Skin of body (tissue), 2 donors: Measurements from ENCODE around the gene CHST9. TPM values are rescaled to one million over a fixed set of nuclear protein-coding genes. Genes with fewer than 3 reads are reported as not detected.
"Not testable (repeated sequence)": the region's sequence is repeated elsewhere in the genome, so short reads cannot be mapped to it uniquely, and the experiment has no call there.

Experiments used
- DNase-seq: peaks from one replicate; lab custom pipeline; 2025; lab: John Stamatoyannopoulos, UW
- total RNA-seq: library from RNA; depleted of rRNA; stranded (reverse); fragments of >200 nt; gene quantifications from one replicate; pipeline ENCODE4 v1.2.3, GENCODE V29; 2014

CHST9 gene
- total RNA-seq, 1 donor from 2014 or later = 0.39 TPM

- no peak for DNase-seq
Measured at GRCh38 chr18:26940744-26941398, 244.2 kb downstream of the CHST9 start.

- DNase-seq = no peak
Measured at GRCh38 chr18:26931659-26932058, 253.4 kb downstream of the CHST9 start.

GRCh38 chr18:26930630-26931029 is 254.5 kb downstream of the CHST9 start:
- DNase-seq = no peak

- DNase-seq = no peak
Measured at GRCh38 chr18:26928670-26929313, 256.3 kb downstream of the CHST9 start.

GRCh38 chr18:26927822-26928221 is 257.3 kb downstream of the CHST9 start:
- DNase-seq = not testable (repeated sequence)

GRCh38 chr18:26926066-26926675 is 258.9 kb downstream of the CHST9 start:
- DNase-seq = peak; percentile 37

- DNase-seq = no peak
Measured at GRCh38 chr18:26925313-26925712, 259.8 kb downstream of the CHST9 start.

- DNase-seq = no peak
Measured at GRCh38 chr18:26922313-26922712, 262.8 kb downstream of the CHST9 start.

- DNase-seq = no peak
Measured at GRCh38 chr18:26920644-26921043, 264.5 kb downstream of the CHST9 start.

- DNase-seq = no peak
Measured at GRCh38 chr18:26919627-26920026, 265.5 kb downstream of the CHST9 start.

GRCh38 chr18:26919201-26919600 is 265.9 kb downstream of the CHST9 start:
- DNase-seq = no peak

GRCh38 chr18:26911840-26912239 is 273.3 kb downstream of the CHST9 start:
- DNase-seq = no peak

- DNase-seq = no peak
Measured at GRCh38 chr18:26909599-26910290, 275.4 kb downstream of the CHST9 start.

GRCh38 chr18:26908906-26909305 is 276.2 kb downstream of the CHST9 start:
- DNase-seq = no peak

- DNase-seq = no peak
Measured at GRCh38 chr18:26902291-26902690, 282.8 kb downstream of the CHST9 start.

GRCh38 chr18:26901020-26901419 is 284.1 kb downstream of the CHST9 start:
- DNase-seq = no peak

GRCh38 chr18:26894426-26894825 is 290.7 kb downstream of the CHST9 start:
- no peak for DNase-seq

GRCh38 chr18:26893996-26894395 is 291.1 kb downstream of the CHST9 start:
- DNase-seq = no peak

GRCh38 chr18:26888259-26888658 is 296.8 kb downstream of the CHST9 start:
- no peak for DNase-seq

- DNase-seq = no peak
Measured at GRCh38 chr18:26875040-26875654, 310.0 kb downstream of the CHST9 start.

GRCh38 chr18:26874283-26874682 is 310.8 kb downstream of the CHST9 start:
- DNase-seq = no peak

- no peak for DNase-seq
Measured at GRCh38 chr18:26869640-26870039, 315.5 kb downstream of the CHST9 start.
